Measurements from ENCODE around the gene RNPEPL1.

The RNPEPL1 gene

GRCh38 chr2:240628507-240628807 is 60.2 kb downstream of the RNPEPL1 start:
- no peak for DNase-seq

- DNase-seq: no peak
Observed at GRCh38 chr2:240628808-240629618, 60.7 kb downstream of the RNPEPL1 start.

GRCh38 chr2:240629619-240629967 is 61.3 kb downstream of the RNPEPL1 start:
- no peak for DNase-seq

GRCh38 chr2:240629968-240630770 is 61.9 kb downstream of the RNPEPL1 start:
- DNase-seq: no peak

Measured in activated effector memory CD4-positive, alpha-beta T cell treated with Interleukin-2 at 50 U/mL for 16 hours (primary cell).